HS-27A (cell line): ENCODE data around the gene SPATC1L.
"Not testable (repeated sequence)": the region's sequence is repeated elsewhere in the genome, so short reads cannot be mapped to it uniquely, and the experiment has no call there.

ENCODE experiments used
- DNase-seq: peaks from one replicate; pipeline ENCODE4 v3.0.0-alpha.2; 2012; ENCODE audit warnings: low read depth, missing footprints

Gene SPATC1L

GRCh38 chr21:46199436-46200373, 15.4 kb upstream of the SPATC1L start:
- no peak for DNase-seq

GRCh38 chr21:46196733-46197132, 12.5 kb upstream of the SPATC1L start:
- DNase-seq: no peak

- DNase-seq: no peak
Observed at GRCh38 chr21:46195595-46196195, 11.4 kb upstream of the SPATC1L start.

- no peak for DNase-seq
Observed at GRCh38 chr21:46194374-46195334, 10.4 kb upstream of the SPATC1L start.

- no peak for DNase-seq
Observed at GRCh38 chr21:46193829-46194373, 9.6 kb upstream of the SPATC1L start.

- DNase-seq: no peak
Observed at GRCh38 chr21:46191686-46192575, 7.7 kb upstream of the SPATC1L start.

GRCh38 chr21:46191257-46191685, 7.0 kb upstream of the SPATC1L start:
- DNase-seq: no peak

- no peak for DNase-seq
Observed at GRCh38 chr21:46190491-46191131, 6.4 kb upstream of the SPATC1L start.

GRCh38 chr21:46189959-46190490, 5.8 kb upstream of the SPATC1L start:
- DNase-seq: no peak

- no peak for DNase-seq
Observed at GRCh38 chr21:46189213-46189958, 5.1 kb upstream of the SPATC1L start.

- DNase-seq: peak; percentile 19
Observed at GRCh38 chr21:46188226-46189212, 4.3 kb upstream of the SPATC1L start.

- DNase-seq: no peak
Observed at GRCh38 chr21:46187814-46188213, 3.6 kb upstream of the SPATC1L start.

- DNase-seq: no peak
Observed at GRCh38 chr21:46187261-46187660, 3.0 kb upstream of the SPATC1L start.

GRCh38 chr21:46185716-46186115, 1.5 kb upstream of the SPATC1L start:
- DNase-seq: no peak

GRCh38 chr21:46184625-46185555, 631 bp upstream of the SPATC1L start:
- peak; percentile 82 for DNase-seq

GRCh38 chr21:46183337-46183909, 836 bp downstream of the SPATC1L start:
- not testable (repeated sequence) for DNase-seq
